ENCODE measurements around the gene PRIM2. TPM values are rescaled to one million over a fixed set of nuclear protein-coding genes. Genes with fewer than 3 reads are reported as not detected.
A peak's percentile ranks its signal among the peaks of the same experiment; 100 is the strongest.
"Not testable (repeated sequence)": the region's sequence is repeated elsewhere in the genome, so short reads cannot be mapped to it uniquely, and the experiment has no call there.

PRIM2 gene
- total RNA-seq, 3 donors from 2014 or later (not counting 1 experiment from before 2014, with no cell fraction given), result 16.0 to 27.5 (median 18.3) TPM

- H3K4me3 ChIP-seq (ENCODE audit: low read length); H3K4me3 Mint-ChIP-seq; intact Hi-C loops (cut with micrococcal nuclease); H3K9me3 ChIP-seq (ENCODE audit: control insufficient read depth, insufficient read depth, low read length); H3K36me3 Mint-ChIP-seq; H3K27me3 Mint-ChIP-seq (ENCODE audit: low read depth in 2 of 2); H3K27me3 ChIP-seq (ENCODE audit: control insufficient read depth, insufficient read depth, low read length); ATAC-seq; H3K27ac Mint-ChIP-seq; H3K4me1 Mint-ChIP-seq; H3K4me1 ChIP-seq (ENCODE audit: control insufficient read depth, insufficient read depth, low read length); H3K9me3 Mint-ChIP-seq; H3K36me3 ChIP-seq (ENCODE audit: control insufficient read depth, insufficient read depth, low read length); DNase-seq; H3K27ac ChIP-seq (ENCODE audit: low read length): not testable (repeated sequence)
- 100% methylated on average over 1 of the region's 2 CpGs for WGBS (ENCODE audit: insufficient coverage)
These were observed 205.8 kb downstream of the PRIM2 start for GRCh38 chr6:57523221-57523620.

GRCh38 chr6:57529755-57530154, 212.3 kb downstream of the PRIM2 start:
- intact Hi-C loops (cut with micrococcal nuclease); H3K4me3 ChIP-seq (ENCODE audit: low read length); H3K4me1 ChIP-seq (ENCODE audit: control insufficient read depth, insufficient read depth, low read length); H3K36me3 Mint-ChIP-seq; H3K36me3 ChIP-seq (ENCODE audit: control insufficient read depth, insufficient read depth, low read length); H3K4me1 Mint-ChIP-seq; H3K9me3 Mint-ChIP-seq; H3K27me3 ChIP-seq (ENCODE audit: control insufficient read depth, insufficient read depth, low read length); DNase-seq; H3K27ac Mint-ChIP-seq; H3K27ac ChIP-seq (ENCODE audit: low read length); ATAC-seq; H3K27me3 Mint-ChIP-seq (ENCODE audit: low read depth in 2 of 2); H3K4me3 Mint-ChIP-seq; H3K9me3 ChIP-seq (ENCODE audit: control insufficient read depth, insufficient read depth, low read length): not testable (repeated sequence)
- no CpG with 5 or more reads among the region's 1 CpG for WGBS (ENCODE audit: insufficient coverage)

- H3K36me3 Mint-ChIP-seq; ATAC-seq; H3K27me3 ChIP-seq (ENCODE audit: control insufficient read depth, insufficient read depth, low read length); H3K4me3 Mint-ChIP-seq; H3K27ac Mint-ChIP-seq; DNase-seq; intact Hi-C loops (cut with micrococcal nuclease); H3K4me3 ChIP-seq (ENCODE audit: low read length); H3K36me3 ChIP-seq (ENCODE audit: control insufficient read depth, insufficient read depth, low read length); H3K4me1 Mint-ChIP-seq; H3K4me1 ChIP-seq (ENCODE audit: control insufficient read depth, insufficient read depth, low read length); H3K27me3 Mint-ChIP-seq (ENCODE audit: low read depth in 2 of 2); H3K27ac ChIP-seq (ENCODE audit: low read length); H3K9me3 Mint-ChIP-seq; H3K9me3 ChIP-seq (ENCODE audit: control insufficient read depth, insufficient read depth, low read length): not testable (repeated sequence)
- 89% methylated on average over 2 of the region's 2 CpGs for whole genome bisulfite sequencing (ENCODE audit: insufficient coverage)
These were observed 215.2 kb downstream of the PRIM2 start for GRCh38 chr6:57532660-57533059.

- H3K27me3 ChIP-seq (ENCODE audit: control insufficient read depth, insufficient read depth, low read length); H3K36me3 ChIP-seq (ENCODE audit: control insufficient read depth, insufficient read depth, low read length); ATAC-seq; H3K4me3 Mint-ChIP-seq; H3K9me3 Mint-ChIP-seq; H3K4me3 ChIP-seq (ENCODE audit: low read length); H3K9me3 ChIP-seq (ENCODE audit: control insufficient read depth, insufficient read depth, low read length); DNase-seq; H3K27ac ChIP-seq (ENCODE audit: low read length); H3K27ac Mint-ChIP-seq; H3K36me3 Mint-ChIP-seq; H3K4me1 Mint-ChIP-seq; H3K27me3 Mint-ChIP-seq (ENCODE audit: low read depth in 2 of 2); intact Hi-C loops (cut with micrococcal nuclease); H3K4me1 ChIP-seq (ENCODE audit: control insufficient read depth, insufficient read depth, low read length): not testable (repeated sequence)
- no CpG with 5 or more reads among the region's 2 CpGs for WGBS (ENCODE audit: insufficient coverage)
These were observed 217.7 kb downstream of the PRIM2 start for GRCh38 chr6:57535121-57535520.

- H3K27ac Mint-ChIP-seq; H3K27ac ChIP-seq (ENCODE audit: low read length); H3K36me3 ChIP-seq (ENCODE audit: control insufficient read depth, insufficient read depth, low read length); H3K36me3 Mint-ChIP-seq; H3K4me3 Mint-ChIP-seq; H3K4me3 ChIP-seq (ENCODE audit: low read length); intact Hi-C loops (cut with micrococcal nuclease); H3K27me3 ChIP-seq (ENCODE audit: control insufficient read depth, insufficient read depth, low read length); H3K27me3 Mint-ChIP-seq (ENCODE audit: low read depth in 2 of 2); H3K4me1 ChIP-seq (ENCODE audit: control insufficient read depth, insufficient read depth, low read length); H3K9me3 Mint-ChIP-seq; ATAC-seq; H3K4me1 Mint-ChIP-seq; H3K9me3 ChIP-seq (ENCODE audit: control insufficient read depth, insufficient read depth, low read length): not testable (repeated sequence)
- DNase-seq, result peak in 1 of 2 donors; percentile 3
- no CpG with 5 or more reads among the region's 1 CpG for WGBS (ENCODE audit: insufficient coverage)
These were observed 218.6 kb downstream of the PRIM2 start for GRCh38 chr6:57535994-57536393.

- H3K4me3 ChIP-seq (ENCODE audit: low read length); ATAC-seq; H3K27ac Mint-ChIP-seq; H3K27me3 Mint-ChIP-seq (ENCODE audit: low read depth in 2 of 2); H3K4me3 Mint-ChIP-seq; DNase-seq; intact Hi-C loops (cut with micrococcal nuclease); H3K36me3 ChIP-seq (ENCODE audit: control insufficient read depth, insufficient read depth, low read length); H3K4me1 Mint-ChIP-seq; H3K36me3 Mint-ChIP-seq; H3K27ac ChIP-seq (ENCODE audit: low read length); H3K27me3 ChIP-seq (ENCODE audit: control insufficient read depth, insufficient read depth, low read length); H3K4me1 ChIP-seq (ENCODE audit: control insufficient read depth, insufficient read depth, low read length); H3K9me3 ChIP-seq (ENCODE audit: control insufficient read depth, insufficient read depth, low read length); H3K9me3 Mint-ChIP-seq: not testable (repeated sequence)
- 100% methylated on average over 2 of the region's 3 CpGs for WGBS (ENCODE audit: insufficient coverage)
These were observed 220.5 kb downstream of the PRIM2 start for GRCh38 chr6:57537916-57538315.

- H3K4me1 ChIP-seq (ENCODE audit: control insufficient read depth, insufficient read depth, low read length); H3K36me3 Mint-ChIP-seq; H3K27ac Mint-ChIP-seq; DNase-seq; H3K27me3 Mint-ChIP-seq (ENCODE audit: low read depth in 2 of 2); H3K27ac ChIP-seq (ENCODE audit: low read length); H3K9me3 ChIP-seq (ENCODE audit: control insufficient read depth, insufficient read depth, low read length); ATAC-seq; intact Hi-C loops (cut with micrococcal nuclease); H3K4me3 Mint-ChIP-seq; H3K27me3 ChIP-seq (ENCODE audit: control insufficient read depth, insufficient read depth, low read length); H3K4me3 ChIP-seq (ENCODE audit: low read length); H3K9me3 Mint-ChIP-seq; H3K4me1 Mint-ChIP-seq; H3K36me3 ChIP-seq (ENCODE audit: control insufficient read depth, insufficient read depth, low read length): not testable (repeated sequence)
- 100% methylated on average over 1 of the region's 4 CpGs for WGBS (ENCODE audit: insufficient coverage)
These were observed 234.5 kb downstream of the PRIM2 start for GRCh38 chr6:57551961-57552360.

GRCh38 chr6:57557855-57558254, 240.4 kb downstream of the PRIM2 start:
- H3K4me3 Mint-ChIP-seq; intact Hi-C loops (cut with micrococcal nuclease); H3K9me3 Mint-ChIP-seq; H3K4me3 ChIP-seq (ENCODE audit: low read length); H3K27me3 ChIP-seq (ENCODE audit: control insufficient read depth, insufficient read depth, low read length); ATAC-seq; DNase-seq; H3K27ac Mint-ChIP-seq; H3K4me1 ChIP-seq (ENCODE audit: control insufficient read depth, insufficient read depth, low read length); H3K27me3 Mint-ChIP-seq (ENCODE audit: low read depth in 2 of 2); H3K36me3 ChIP-seq (ENCODE audit: control insufficient read depth, insufficient read depth, low read length); H3K4me1 Mint-ChIP-seq; H3K27ac ChIP-seq (ENCODE audit: low read length); H3K36me3 Mint-ChIP-seq; H3K9me3 ChIP-seq (ENCODE audit: control insufficient read depth, insufficient read depth, low read length): not testable (repeated sequence)
- WGBS (ENCODE audit: insufficient coverage), result no CpG with 5 or more reads among the region's 2 CpGs
